Choroid plexus epithelial cell (primary cell): Measurements from ENCODE around the gene FOXP3.

Experiments used
- DNase-seq: peaks from one replicate; pipeline ENCODE4 v3.0.0-alpha.2; 2010; ENCODE audit warnings: low read depth
- H3K4me3 ChIP-seq: 2 replicates; pipeline ENCODE4 v1.5.1; 2011; ENCODE audit warnings: low read depth, mild to moderate bottlenecking, control low read depth, low read length, moderate library complexity
- TF ChIP-seq, protein P1 (sequence below): conservative IDR thresholded peaks from 2 replicates; pipeline ENCODE4 v1.5.1; 2011; ENCODE audit warnings: low read depth, mild to moderate bottlenecking, control low read depth, inconsistent platforms, low read length, moderate library complexity

Gene FOXP3

DNA sequence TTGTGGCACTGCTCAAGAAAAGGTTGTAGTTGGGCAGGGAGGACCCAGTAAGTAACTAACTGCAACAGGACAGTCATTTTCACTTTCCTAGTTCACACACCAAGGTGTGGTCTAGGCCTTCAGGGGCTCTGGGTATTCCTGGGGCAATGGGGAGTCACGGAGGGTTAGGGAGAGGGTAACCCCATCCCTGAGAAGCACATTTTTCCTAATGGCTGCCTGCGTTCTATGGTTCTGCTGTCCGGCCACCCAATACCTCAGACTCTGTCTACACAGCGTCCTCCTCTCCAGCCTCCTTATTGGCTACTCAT, 4.1 kb upstream of the FOXP3 start:
- TF ChIP-seq, protein P1, sequence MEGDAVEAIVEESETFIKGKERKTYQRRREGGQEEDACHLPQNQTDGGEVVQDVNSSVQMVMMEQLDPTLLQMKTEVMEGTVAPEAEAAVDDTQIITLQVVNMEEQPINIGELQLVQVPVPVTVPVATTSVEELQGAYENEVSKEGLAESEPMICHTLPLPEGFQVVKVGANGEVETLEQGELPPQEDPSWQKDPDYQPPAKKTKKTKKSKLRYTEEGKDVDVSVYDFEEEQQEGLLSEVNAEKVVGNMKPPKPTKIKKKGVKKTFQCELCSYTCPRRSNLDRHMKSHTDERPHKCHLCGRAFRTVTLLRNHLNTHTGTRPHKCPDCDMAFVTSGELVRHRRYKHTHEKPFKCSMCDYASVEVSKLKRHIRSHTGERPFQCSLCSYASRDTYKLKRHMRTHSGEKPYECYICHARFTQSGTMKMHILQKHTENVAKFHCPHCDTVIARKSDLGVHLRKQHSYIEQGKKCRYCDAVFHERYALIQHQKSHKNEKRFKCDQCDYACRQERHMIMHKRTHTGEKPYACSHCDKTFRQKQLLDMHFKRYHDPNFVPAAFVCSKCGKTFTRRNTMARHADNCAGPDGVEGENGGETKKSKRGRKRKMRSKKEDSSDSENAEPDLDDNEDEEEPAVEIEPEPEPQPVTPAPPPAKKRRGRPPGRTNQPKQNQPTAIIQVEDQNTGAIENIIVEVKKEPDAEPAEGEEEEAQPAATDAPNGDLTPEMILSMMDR: no peak
- peak; percentile 10 for DNase-seq

DNA sequence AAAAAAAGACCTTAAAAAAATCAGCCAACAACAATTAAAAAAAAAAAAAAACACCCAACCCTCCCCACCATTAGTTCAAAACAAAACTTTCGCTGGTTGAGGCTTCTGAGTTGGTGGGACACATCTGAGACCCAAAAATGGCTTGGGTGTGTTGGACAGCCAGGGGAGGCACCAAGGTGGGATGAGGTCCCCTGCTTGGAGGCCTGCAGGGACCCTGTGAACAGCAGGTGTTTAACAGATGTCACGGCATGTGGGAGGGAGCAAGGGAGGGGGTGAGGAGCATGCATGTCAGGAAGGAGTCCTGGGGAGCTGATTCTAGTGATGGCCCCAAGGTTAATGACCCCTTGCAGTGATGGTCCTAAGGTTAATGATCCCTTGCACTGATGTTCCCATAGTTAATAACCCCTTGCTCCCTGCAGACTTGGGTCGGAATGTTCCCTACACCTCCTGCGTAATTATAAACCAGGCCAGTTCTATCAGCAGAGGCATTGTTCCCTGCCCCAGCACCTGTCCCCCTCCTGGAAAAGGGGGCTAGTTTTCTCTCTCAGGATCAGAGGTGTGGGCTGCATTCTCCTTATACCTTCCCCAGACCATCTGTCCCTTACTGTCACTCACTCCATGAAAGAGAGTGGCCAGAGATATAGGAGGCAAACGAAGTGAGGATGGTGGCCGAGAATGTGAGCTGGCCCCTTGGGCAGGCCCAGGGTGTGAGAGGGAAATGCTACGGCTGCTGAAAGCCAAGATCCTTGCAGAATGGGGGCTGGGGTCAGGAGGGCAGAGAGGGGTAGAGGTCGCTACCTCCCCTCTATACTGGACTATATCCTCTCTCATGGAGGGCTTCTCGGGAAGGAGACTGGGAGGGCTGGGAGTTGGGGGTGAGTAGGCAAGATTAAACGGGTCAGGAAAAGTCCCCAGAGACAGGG, 2.3 kb upstream of the FOXP3 start:
- TF ChIP-seq, protein P1: no peak
- H3K4me3 ChIP-seq: no peak overlapping the region
- no peak for DNase-seq

More for the DNA sequence above, 4.1 kb upstream of the FOXP3 start:
- peak overlapping the region; percentile 60 for H3K4me3 ChIP-seq

DNA sequence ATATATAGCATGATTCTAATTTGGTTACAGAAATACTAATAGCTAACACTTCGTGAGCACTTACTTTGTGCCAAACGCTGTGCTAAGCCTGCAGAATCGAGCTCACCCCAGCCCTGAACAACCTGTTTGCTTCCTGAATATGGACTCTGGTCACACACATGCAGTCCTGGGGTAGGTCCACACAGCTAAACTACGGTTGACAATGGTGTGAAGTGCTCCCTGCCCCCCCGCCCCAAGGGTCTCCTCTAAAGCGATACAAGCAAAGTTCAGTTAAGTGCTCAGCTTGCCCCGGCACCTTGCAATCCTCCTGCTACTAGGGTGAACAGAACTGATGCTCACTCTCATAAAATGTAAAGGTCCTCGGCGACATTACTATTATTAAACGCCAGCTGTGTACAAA, 879 bp downstream of the FOXP3 start:
- TF ChIP-seq, protein P1: no peak
- H3K4me3 ChIP-seq: no peak overlapping the region
- no peak for DNase-seq

DNA sequence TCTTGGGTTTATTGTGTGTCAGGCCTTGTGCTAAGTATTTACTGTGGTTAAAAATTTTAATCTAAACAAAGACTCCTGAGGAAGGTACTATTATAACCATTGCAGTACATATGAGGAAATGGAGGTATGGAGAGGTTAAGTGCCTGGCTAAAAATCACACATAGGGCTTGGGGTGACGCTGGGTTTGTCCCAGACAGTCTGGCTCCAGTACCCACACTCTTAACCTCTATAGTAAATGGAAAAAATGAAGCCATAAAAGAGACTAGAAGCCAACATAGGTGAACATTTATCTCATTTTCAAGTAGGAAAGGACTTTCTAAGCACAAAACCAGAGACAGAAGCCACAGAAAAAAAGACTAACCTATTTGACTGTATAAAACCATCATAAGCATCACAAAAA, 1.9 kb downstream of the FOXP3 start:
- DNase-seq: no peak
- no peak overlapping the region for H3K4me3 ChIP-seq
- TF ChIP-seq, protein P1: no peak

DNA sequence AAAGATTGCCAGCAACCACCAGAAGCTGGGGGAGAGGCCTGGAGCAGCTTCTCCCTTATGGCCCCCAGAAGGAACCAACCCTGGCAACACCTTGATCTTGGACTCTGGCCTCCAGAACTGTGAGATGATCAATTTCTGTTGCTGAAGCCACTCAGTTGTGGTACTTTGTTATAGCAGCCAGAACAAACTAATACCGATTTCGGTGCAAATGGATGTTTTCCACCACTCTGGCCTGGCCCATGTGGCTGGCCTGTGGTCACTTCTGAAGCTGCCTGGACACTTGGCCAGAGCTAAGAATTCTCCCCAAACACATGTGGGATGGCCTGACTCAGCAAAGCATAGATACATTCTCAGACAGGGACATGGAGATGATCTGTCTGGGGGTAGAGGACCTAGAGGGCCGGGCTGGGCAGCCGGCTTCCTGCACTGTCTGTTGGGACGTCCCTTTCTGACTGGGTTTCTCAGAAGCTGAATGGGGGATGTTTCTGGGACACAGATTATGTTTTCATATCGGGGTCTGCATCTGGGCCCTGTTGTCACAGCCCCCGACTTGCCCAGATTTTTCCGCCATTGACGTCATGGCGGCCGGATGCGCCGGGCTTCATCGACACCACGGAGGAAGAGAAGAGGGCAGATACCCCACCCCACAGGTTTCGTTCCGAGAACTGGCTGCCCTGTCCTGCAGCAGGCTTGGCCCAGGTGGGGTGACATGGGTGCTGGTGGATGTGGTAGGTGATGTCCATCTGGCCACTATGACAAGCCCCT, 4.1 kb downstream of the FOXP3 start:
- DNase-seq: no peak
- TF ChIP-seq, protein P1: no peak
- H3K4me3 ChIP-seq: no peak overlapping the region

DNA sequence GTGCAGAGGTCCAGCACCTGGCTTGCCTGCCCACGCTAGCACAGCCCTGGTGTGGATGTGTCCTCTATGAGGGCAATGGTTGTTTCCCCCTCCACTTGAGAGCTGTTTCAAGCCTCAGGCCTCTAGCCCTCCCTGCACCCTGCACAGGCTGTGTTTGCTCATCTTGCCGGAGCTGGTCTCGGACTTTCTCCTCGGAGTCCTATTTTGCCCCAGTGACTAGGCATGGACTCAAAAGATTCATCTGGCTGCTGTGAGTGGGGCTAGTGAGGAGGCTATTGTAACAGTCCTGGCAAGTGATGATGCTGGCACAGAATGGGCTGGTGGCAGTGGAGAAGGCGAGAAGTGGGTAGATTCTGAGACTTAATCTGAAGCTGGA, 5.8 kb downstream of the FOXP3 start:
- no peak overlapping the region for H3K4me3 ChIP-seq
- TF ChIP-seq, protein P1: no peak

More for the DNA sequence above, 5.8 kb downstream of the FOXP3 start:
- no peak for DNase-seq
